Bronchial epithelial cell (primary cell): ENCODE measurements around the gene SF3B6. TPM values are rescaled to one million over a fixed set of nuclear protein-coding genes. Genes with fewer than 3 reads are reported as not detected.

Experiments used
- DNase-seq: peaks from one replicate; pipeline ENCODE4 v3.0.0-alpha.2; 2010; ENCODE audit warnings: low read depth
- FAIRE-seq: peaks from 2 replicates; lab custom pipeline; 2011; peaks lifted over from hg19 to GRCh38; lab: Jason Lieb, UNC
- H3K27me3 ChIP-seq: 2 replicates; pipeline ENCODE4 v1.5.1; 2011; ENCODE audit warnings: low read length; ENCODE audit not compliant: control insufficient read depth, insufficient read depth
- H3K36me3 ChIP-seq: 2 replicates; pipeline ENCODE4 v1.5.1; 2011; ENCODE audit warnings: low read length; ENCODE audit not compliant: control insufficient read depth, insufficient read depth
- H3K4me3 ChIP-seq: 2 replicates; pipeline ENCODE4 v1.5.1; 2011; ENCODE audit warnings: mild to moderate bottlenecking, low read depth, low read length, control low read depth
- total RNA-seq: library from RNA; depleted of rRNA; stranded (reverse); fragments of >200 nt; gene quantifications from 2 replicates; pipeline ENCODE4 v1.2.1, GENCODE V29; 2014
- TF ChIP-seq, protein P1 (sequence below): IDR thresholded peaks from 2 replicates; pipeline ENCODE4 v1.5.1; 2011; ENCODE audit warnings: mild to moderate bottlenecking, moderate library complexity, low read length, control low read depth, inconsistent platforms; ENCODE audit not compliant: insufficient read depth, severe bottlenecking

Gene SF3B6
- total RNA-seq, 1 donor from 2014 or later = 202 TPM

DNA sequence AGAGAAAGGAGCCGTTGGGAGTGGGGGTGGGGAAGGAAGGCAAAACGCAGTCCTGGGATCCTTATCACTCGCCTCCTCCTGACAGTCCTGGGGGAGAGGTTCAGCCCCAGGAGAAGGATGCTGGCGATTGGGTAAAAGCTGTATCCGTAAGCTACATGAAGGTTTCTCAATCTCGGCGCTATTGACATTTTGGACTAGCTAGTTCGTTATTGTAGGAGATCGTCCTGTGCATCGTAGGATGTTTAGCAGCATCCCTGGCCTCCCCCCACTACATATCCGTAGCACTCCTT lies 9.0 kb upstream of the SF3B6 start:
- TF ChIP-seq, protein P1, sequence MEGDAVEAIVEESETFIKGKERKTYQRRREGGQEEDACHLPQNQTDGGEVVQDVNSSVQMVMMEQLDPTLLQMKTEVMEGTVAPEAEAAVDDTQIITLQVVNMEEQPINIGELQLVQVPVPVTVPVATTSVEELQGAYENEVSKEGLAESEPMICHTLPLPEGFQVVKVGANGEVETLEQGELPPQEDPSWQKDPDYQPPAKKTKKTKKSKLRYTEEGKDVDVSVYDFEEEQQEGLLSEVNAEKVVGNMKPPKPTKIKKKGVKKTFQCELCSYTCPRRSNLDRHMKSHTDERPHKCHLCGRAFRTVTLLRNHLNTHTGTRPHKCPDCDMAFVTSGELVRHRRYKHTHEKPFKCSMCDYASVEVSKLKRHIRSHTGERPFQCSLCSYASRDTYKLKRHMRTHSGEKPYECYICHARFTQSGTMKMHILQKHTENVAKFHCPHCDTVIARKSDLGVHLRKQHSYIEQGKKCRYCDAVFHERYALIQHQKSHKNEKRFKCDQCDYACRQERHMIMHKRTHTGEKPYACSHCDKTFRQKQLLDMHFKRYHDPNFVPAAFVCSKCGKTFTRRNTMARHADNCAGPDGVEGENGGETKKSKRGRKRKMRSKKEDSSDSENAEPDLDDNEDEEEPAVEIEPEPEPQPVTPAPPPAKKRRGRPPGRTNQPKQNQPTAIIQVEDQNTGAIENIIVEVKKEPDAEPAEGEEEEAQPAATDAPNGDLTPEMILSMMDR = no peak
- Histone ChIP-seq H3K36me3 (peaks cover 14% of the 10 kb centered on the region), H3K27me3 (no peaks in the 10 kb centered on the region), H3K4me3 (peak overlapping the region; percentile 77)
- peak; percentile 36 for DNase-seq
- no peak for FAIRE-seq

DNA sequence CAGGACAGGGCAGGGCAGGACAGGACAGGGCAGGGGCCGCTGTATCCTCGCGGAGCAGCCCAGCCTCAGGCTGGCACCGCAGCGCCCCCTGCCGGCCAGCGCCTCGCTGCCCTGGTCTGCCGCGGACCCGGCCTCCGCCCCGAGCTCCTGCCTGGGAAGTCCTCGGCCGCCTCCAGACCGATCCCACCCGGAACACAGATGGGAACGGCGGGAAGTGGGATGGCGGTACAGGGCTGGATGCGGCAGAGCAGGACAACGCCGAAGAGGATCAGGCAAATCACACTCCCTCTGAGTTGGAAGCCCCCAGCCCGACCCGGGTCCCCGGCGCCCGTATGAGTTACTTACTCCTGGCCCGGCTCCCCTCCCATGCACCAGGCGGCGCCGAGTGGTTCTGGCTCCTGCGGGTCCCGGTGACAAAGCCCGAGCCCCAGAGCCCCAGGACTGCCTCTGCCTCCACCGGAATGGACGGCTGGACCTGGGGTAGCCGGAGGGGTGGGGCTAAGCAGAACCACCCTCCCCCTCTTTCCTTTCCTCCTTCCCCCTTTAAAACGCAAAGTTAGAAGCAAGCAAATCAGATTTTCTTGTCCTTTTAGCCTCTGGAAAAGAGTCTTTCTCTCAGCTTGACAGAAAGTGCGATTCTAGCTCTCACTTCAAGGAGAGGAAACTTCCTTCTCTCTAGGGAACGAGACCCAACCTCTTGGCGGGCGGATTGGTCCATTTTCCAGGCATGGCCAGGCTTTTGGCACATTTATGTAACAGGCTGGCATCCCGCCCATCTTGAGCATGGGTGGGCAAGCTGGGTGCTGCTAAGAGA lies 8.5 kb upstream of the SF3B6 start, which contains the start of gene TP53I3:
Gene TP53I3 (minus strand): TSS at position 449 of the 814 bp plus-strand sequence. CDS start 508 bp downstream, outside the sequence.
- Histone ChIP-seq H3K27me3 (no peaks in the 10 kb centered on the region), H3K36me3 (peaks cover 14% of the 10 kb centered on the region), H3K4me3 (peak within 1 kb of the TSS; percentile 77)
- TF ChIP-seq, protein P1 = peak; percentile 90
- DNase-seq (peak; percentile 69), FAIRE-seq (no peak)

GRCh38 chr2:24083567-24084385 lies 7.7 kb upstream of the SF3B6 start:
- TF ChIP-seq, protein P1 = no peak
- Histone ChIP-seq H3K36me3 (peaks cover 14% of the 10 kb centered on the region), H3K27me3 (no peaks in the 10 kb centered on the region), H3K4me3 (peak overlapping the region; percentile 77)
- DNase-seq (peak; percentile 84), FAIRE-seq (no peak)

GRCh38 chr2:24082787-24083566 lies 6.9 kb upstream of the SF3B6 start:
- peaks cover 14% of the 10 kb centered on the region for H3K36me3 ChIP-seq
- FAIRE-seq (no peak), DNase-seq (no peak)
- H3K4me3 ChIP-seq = peak overlapping the region; percentile 77
- no peaks in the 10 kb centered on the region for H3K27me3 ChIP-seq
- TF ChIP-seq, protein P1 = no peak

- H3K27me3 ChIP-seq = no peaks in the 10 kb centered on the region
- no peak for DNase-seq
- TF ChIP-seq, protein P1 = no peak
- H3K4me3 ChIP-seq = no peak overlapping the region
- H3K36me3 ChIP-seq = peaks cover 14% of the 10 kb centered on the region
- FAIRE-seq = no peak
Observed at GRCh38 chr2:24080701-24081100, 4.6 kb upstream of the SF3B6 start.
